Upper lobe of left lung (tissue), 6 donors: ENCODE data around the gene PLCB4. TPM values are rescaled to one million over a fixed set of nuclear protein-coding genes. Genes with fewer than 3 reads are reported as not detected.

ENCODE experiments used
- ATAC-seq, 2 donors: fragments of 200-7000 bp; cut with Tn5 transposase; one replicate each; pipeline ENCODE4 v1.9.1; 2022; ENCODE audit warnings: mild to moderate bottlenecking in 2 of 2, moderate library complexity in 2 of 2; ENCODE audit not compliant: low FRiP score in 2 of 2
- DNase-seq, 2 donors: peaks; one replicate each; pipeline ENCODE4 v3.0.0-alpha.2; 2019 to 2020
- H3K27ac ChIP-seq, 4 donors: fragments of 200-600 bp; sonication (generic); one replicate each; pipeline ENCODE4 v1.5.1; 2016 to 2019
- H3K27me3 ChIP-seq, 4 donors: fragments of 200-600 bp; sonication (generic); one replicate each; pipeline ENCODE4 v1.5.1; 2017 to 2019
- H3K36me3 ChIP-seq, 4 donors: fragments of 200-600 bp; sonication (generic); one replicate each; pipeline ENCODE4 v1.5.1; 2016 to 2019
- H3K4me1 ChIP-seq, 4 donors: fragments of 200-600 bp; sonication (generic); one replicate each; pipeline ENCODE4 v1.5.1; 2018 to 2019
- H3K4me3 ChIP-seq, 4 donors: fragments of 200-600 bp; sonication (generic); one replicate each; pipeline ENCODE4 v1.5.1; 2017 to 2019; ENCODE audit warnings: mild to moderate bottlenecking in 2 of 4, moderate library complexity in 1 of 4
- H3K9me3 ChIP-seq, 4 donors: fragments of 200-600 bp; sonication (generic); one replicate each; pipeline ENCODE4 v1.5.1; 2018 to 2019
- CTCF ChIP-seq, 6 experiments: fragments of 450-650 bp in 4 of 6; fragments of 200-600 bp in 2 of 6; sonication (generic) in 2 of 6; IDR thresholded peaks; one replicate each; pipeline ENCODE4 v1.5.1; 2016 to 2019; ENCODE audit warnings: antibody characterized with exemption in 6 of 6
- EP300 ChIP-seq, 4 donors: sonication (generic); formaldehyde crosslinking; IDR thresholded peaks; one replicate each; pipeline ENCODE4 v1.5.1; 2017; ENCODE audit warnings: antibody characterized with exemption in 4 of 4, control low read depth in 2 of 4
- POLR2A ChIP-seq, 4 donors: fragments of 450-650 bp; IDR thresholded peaks; one replicate each; pipeline ENCODE4 v1.5.1; 2016 to 2017; ENCODE audit warnings: antibody characterized with exemption in 4 of 4, mild to moderate bottlenecking in 2 of 4
- POLR2AphosphoS5 ChIP-seq, 2 donors: sonication (generic); formaldehyde crosslinking; IDR thresholded peaks; one replicate each; pipeline ENCODE4 v1.5.1; 2017; ENCODE audit warnings: antibody characterized with exemption in 2 of 2
- WGBS, 2 donors: methylation state at CpG; one replicate each; pipeline ENCODE4 v1.1.5; 2017 to 2018; 5-methylcytosine and 5-hydroxymethylcytosine counted together
- total RNA-seq, 6 donors: library from RNA; depleted of rRNA in 4 of 6; stranded (reverse); fragments of >200 nt in 4 of 6; gene quantifications; one replicate each; pipeline versions ENCODE4 v1.1.0 to v1.2.1, GENCODE V29; 2016 to 2021
- donor health status: DM: no; HTN: no; CAD: no; lungs with moderate emphysema.
- donor health status: DM: no; HTN: yes; CAD: no; lungs with severe emphysema.

PLCB4 gene
- total RNA-seq, 6 donors from 2014 or later = 5.7 to 15.2 (median 8.2) TPM

- Histone ChIP-seq H3K27me3 (no peaks in the 10 kb centered on the region), H3K9me3 (no peaks in the 10 kb centered on the region), H3K36me3 (no peaks in the 10 kb centered on the region), H3K4me1 (peaks cover 0 to 7% (median 4%) of the 10 kb centered on the region in 4 donors), H3K27ac (no peak overlapping the region), H3K4me3 (no peak overlapping the region)
- WGBS, 2 donors = 65 to 69% methylated on average over 4 of the region's 4 CpGs
- ATAC-seq = no peak
- no peak for DNase-seq
- peak in 1 of 4 donors; percentile 76 for TF ChIP-seq EP300 (IDR thresholded peaks at IDR 0.05)
- TF ChIP-seq POLR2AphosphoS5 (IDR thresholded peaks at IDR 0.05) = peak in 1 of 2 donors; percentile 36
- TF ChIP-seq POLR2A (IDR thresholded peaks at IDR 0.05) = no peak
These were observed 166.6 kb downstream of the PLCB4 start for GRCh38 chr20:9235518-9235917.

GRCh38 chr20:9236458-9236857 is 167.6 kb downstream of the PLCB4 start:
- ATAC-seq = no peak
- H3K36me3 ChIP-seq = no peaks in the 10 kb centered on the region
- 86 to 89% methylated on average over 4 of the region's 4 CpGs for WGBS, 2 donors
- H3K9me3 ChIP-seq = no peaks in the 10 kb centered on the region
- TF ChIP-seq POLR2AphosphoS5 (IDR thresholded peaks at IDR 0.05) (no peak), CTCF (IDR thresholded peaks at IDR 0.05) (no peak), EP300 (IDR thresholded peaks at IDR 0.05) (no peak)
- peaks cover 0 to 11% (median 5%) of the 10 kb centered on the region in 4 donors for H3K4me1 ChIP-seq
- H3K27me3 ChIP-seq = no peaks in the 10 kb centered on the region
- no peak overlapping the region for H3K27ac ChIP-seq
- no peak for DNase-seq
- H3K4me3 ChIP-seq = no peak overlapping the region

GRCh38 chr20:9241232-9241692 is 172.4 kb downstream of the PLCB4 start:
- Histone ChIP-seq H3K4me3 (no peak overlapping the region), H3K9me3 (no peaks in the 10 kb centered on the region), H3K36me3 (no peaks in the 10 kb centered on the region), H3K4me1 (peaks cover 0 to 6% (median 0%) of the 10 kb centered on the region in 4 donors), H3K27me3 (no peaks in the 10 kb centered on the region), H3K27ac (no peak overlapping the region)
- DNase-seq (no peak), ATAC-seq (peak in 1 of 2 donors; percentile 48)
- TF ChIP-seq POLR2AphosphoS5 (IDR thresholded peaks at IDR 0.05) = no peak
- no peak for TF ChIP-seq POLR2A (IDR thresholded peaks at IDR 0.05)
- TF ChIP-seq CTCF (IDR thresholded peaks at IDR 0.05) = no peak
- no peak for TF ChIP-seq EP300 (IDR thresholded peaks at IDR 0.05)

GRCh38 chr20:9241721-9242427 is 173.0 kb downstream of the PLCB4 start:
- DNase-seq (no peak), ATAC-seq (no peak)
- Histone ChIP-seq H3K27me3 (no peaks in the 10 kb centered on the region), H3K27ac (no peak overlapping the region), H3K4me1 (peaks cover 0 to 6% (median 0%) of the 10 kb centered on the region in 4 donors), H3K4me3 (no peak overlapping the region), H3K9me3 (no peaks in the 10 kb centered on the region), H3K36me3 (no peaks in the 10 kb centered on the region)
- TF ChIP-seq POLR2A (IDR thresholded peaks at IDR 0.05) (no peak), CTCF (IDR thresholded peaks at IDR 0.05) (no peak), POLR2AphosphoS5 (IDR thresholded peaks at IDR 0.05) (no peak), EP300 (IDR thresholded peaks at IDR 0.05) (no peak)
- WGBS, 2 donors = 96% methylated on average over 3 of the region's 3 CpGs

- H3K27me3 ChIP-seq = no peaks in the 10 kb centered on the region
- DNase-seq (no peak), ATAC-seq (no peak)
- 63 to 86% methylated on average over 1 of the region's 1 CpG for WGBS, 2 donors
- TF ChIP-seq POLR2AphosphoS5 (IDR thresholded peaks at IDR 0.05) (no peak), CTCF (IDR thresholded peaks at IDR 0.05) (no peak), EP300 (IDR thresholded peaks at IDR 0.05) (no peak), POLR2A (IDR thresholded peaks at IDR 0.05) (no peak)
- H3K36me3 ChIP-seq = no peaks in the 10 kb centered on the region
- H3K27ac ChIP-seq = no peak overlapping the region
- no peak overlapping the region for H3K4me3 ChIP-seq
- peaks cover 0 to 6% (median 0%) of the 10 kb centered on the region in 4 donors for H3K4me1 ChIP-seq
- no peaks in the 10 kb centered on the region for H3K9me3 ChIP-seq
These were observed 175.1 kb downstream of the PLCB4 start for GRCh38 chr20:9243986-9244385.
